H1 (cell line): ENCODE measurements around the gene KLHDC8A.

ENCODE experiments used
- CHD1 ChIP-seq: IDR thresholded peaks from 2 replicates; pipeline ENCODE4 v1.6.1; 2012; ENCODE audit warnings: low read depth, low read length, improper control_type of control experiment
- CTCF ChIP-seq, 3 experiments: IDR thresholded peaks; 1 replicate in 2 of 3; 2 replicates in 1 of 3; pipeline versions ENCODE4 v1.5.1 to v1.6.1; 2011; ENCODE audit warnings: low read length in 3 of 3, mild to moderate bottlenecking in 3 of 3, inconsistent platforms in 2 of 3, low read depth in 1 of 3, moderate library complexity in 1 of 3; ENCODE audit not compliant: insufficient read depth in 1 of 3; ENCODE audit errors: control extremely low read depth in 1 of 3
- EZH2 ChIP-seq: fragments of 200-600 bp; sonication (generic); IDR thresholded peaks from 2 replicates; pipeline ENCODE4 v1.7.1; 2012; ENCODE audit warnings: low read depth, mild to moderate bottlenecking, moderate library complexity, low read length, inconsistent platforms; ENCODE audit not compliant: severe bottlenecking
- PHF8 ChIP-seq: fragments of 200-600 bp; sonication (generic); conservative IDR thresholded peaks from 2 replicates; pipeline ENCODE4 v1.7.1; 2012; ENCODE audit warnings: low read depth, mild to moderate bottlenecking, inconsistent platforms, low read length, moderate library complexity
- RBBP5 ChIP-seq: IDR thresholded peaks from 2 replicates; pipeline ENCODE4 v1.7.1; 2012; ENCODE audit warnings: low read depth, mild to moderate bottlenecking, inconsistent platforms, low read length, moderate library complexity, borderline replicate concordance

GRCh38 chr1:205335692-205336091, 21.0 kb downstream of the KLHDC8A start:
- TF ChIP-seq EZH2 (no peak), RBBP5 (no peak), CTCF (IDR thresholded peaks at IDR 0.05; ENCODE audit: control extremely low read depth in 1 of 3, insufficient read depth in 1 of 3, low read depth in 1 of 3, low read length in 3 of 3) (peak; percentile 93 to 99 (median 94)), CHD1 (no peak), PHF8 (no peak)
